Osteoblast (primary cell): Measurements from ENCODE around the gene CUL5. TPM values are rescaled to one million over a fixed set of nuclear protein-coding genes. Genes with fewer than 3 reads are reported as not detected.

Experiments
- DNase-seq: peaks from one replicate; pipeline ENCODE4 v3.0.0; 2011; ENCODE audit warnings: low spot score, mixed read lengths; ENCODE audit not compliant: insufficient read length; ENCODE audit errors: missing footprints
- H2AFZ ChIP-seq: 2 replicates; pipeline ENCODE4 v1.6.0; 2011; ENCODE audit warnings: mild to moderate bottlenecking, low read length
- H3K27ac ChIP-seq: 2 replicates; pipeline ENCODE4 v1.5.1; 2011; ENCODE audit warnings: mild to moderate bottlenecking, low read depth, low read length, moderate library complexity
- H3K27me3 ChIP-seq: 2 replicates; pipeline ENCODE4 v1.6.0; 2012; ENCODE audit warnings: mild to moderate bottlenecking, control low read depth, inconsistent platforms, low read length, moderate library complexity; ENCODE audit not compliant: insufficient read depth
- H3K36me3 ChIP-seq: 2 replicates; pipeline ENCODE4 v1.5.1; 2011; ENCODE audit warnings: mild to moderate bottlenecking, low read length, control low read depth, moderate library complexity; ENCODE audit not compliant: insufficient read depth
- H3K4me1 ChIP-seq: 2 replicates; pipeline ENCODE4 v1.5.1; 2011; ENCODE audit warnings: mild to moderate bottlenecking, low read length, control low read depth, moderate library complexity; ENCODE audit not compliant: insufficient read depth
- H3K4me2 ChIP-seq: 2 replicates; pipeline ENCODE4 v1.6.0; 2011; ENCODE audit warnings: mild to moderate bottlenecking, low read length; ENCODE audit not compliant: insufficient read depth
- H3K4me3 ChIP-seq: fragments of 200-600 bp; sonication (generic); 3 replicates; pipeline ENCODE4 v1.5.1; 2012; ENCODE audit warnings: mild to moderate bottlenecking, low read length, inconsistent platforms; ENCODE audit not compliant: insufficient read depth
- H3K79me2 ChIP-seq: 2 replicates; pipeline ENCODE4 v1.6.0; 2012; ENCODE audit warnings: mild to moderate bottlenecking, low read length, control low read depth, inconsistent platforms; ENCODE audit not compliant: insufficient read depth
- H3K9me3 ChIP-seq: 2 replicates; pipeline ENCODE4 v1.5.1; 2011; ENCODE audit warnings: low read depth, low read length, control low read depth
- H4K20me1 ChIP-seq: 2 replicates; pipeline ENCODE4 v1.6.0; 2012; ENCODE audit warnings: mild to moderate bottlenecking, low read length, control low read depth; ENCODE audit not compliant: insufficient read depth
- CTCF ChIP-seq: IDR thresholded peaks from 2 replicates; pipeline ENCODE4 v1.5.1; 2011; ENCODE audit warnings: mild to moderate bottlenecking, low read depth, low read length, moderate library complexity; ENCODE audit errors: extremely low read depth
- total RNA-seq: library from RNA; depleted of rRNA; stranded (reverse); fragments of >200 nt; gene quantifications from 2 replicates; pipeline ENCODE4 v1.2.3, GENCODE V29; 2012

The CUL5 gene
- total RNA-seq, 1 donor: 45.2 TPM

DNA sequence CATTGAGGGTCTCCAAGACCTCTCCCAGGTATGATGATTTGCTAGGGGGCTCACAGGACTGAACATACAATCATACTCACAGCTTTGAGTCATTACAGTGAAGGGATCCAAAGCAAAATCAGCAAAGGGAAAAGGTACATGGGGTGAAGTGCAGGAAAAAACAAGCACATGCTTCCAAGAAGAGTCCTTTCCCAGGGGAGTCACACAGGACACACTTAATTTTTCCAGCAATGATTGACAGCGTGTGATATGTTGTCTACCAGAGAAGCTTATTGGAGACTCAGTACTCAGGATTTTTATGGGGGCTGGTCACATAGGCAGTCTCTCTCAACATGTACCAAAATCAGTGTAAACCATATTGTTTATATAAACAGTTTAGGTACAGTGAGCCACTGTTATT lies 25.3 kb downstream of the CUL5 start:
- TF ChIP-seq CTCF: no peak
- Histone ChIP-seq H3K79me2 (peaks cover 82% of the 10 kb centered on the region), H3K36me3 (peaks cover 18% of the 10 kb centered on the region), H3K27ac (no peak overlapping the region), H4K20me1 (peaks cover 44% of the 10 kb centered on the region), H2AFZ (no peak overlapping the region), H3K9me3 (no peaks in the 10 kb centered on the region), H3K4me3 (no peak overlapping the region), H3K4me2 (no peak overlapping the region), H3K27me3 (no peaks in the 10 kb centered on the region), H3K4me1 (no peaks in the 10 kb centered on the region)
- no peak for DNase-seq

DNA sequence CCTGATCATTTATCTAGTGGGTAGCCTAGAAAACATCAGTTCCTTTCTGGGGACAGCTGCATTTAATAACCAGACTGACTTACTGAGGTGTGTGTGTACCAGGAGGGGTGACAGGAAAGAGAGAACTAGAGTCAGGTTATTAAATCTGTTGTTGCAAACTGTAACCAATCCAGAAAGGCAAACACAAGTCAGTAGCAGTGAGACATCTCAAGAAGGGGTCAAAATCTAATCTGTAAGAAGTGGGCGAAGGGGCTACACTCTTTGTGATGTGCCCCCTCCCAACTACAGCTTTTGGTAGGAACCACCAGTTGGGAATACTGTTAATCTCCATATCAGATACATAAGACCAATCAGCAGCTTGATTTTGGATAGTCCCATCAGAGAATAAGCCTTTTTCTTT lies 26.3 kb downstream of the CUL5 start:
- no peaks in the 10 kb centered on the region for H3K4me1 ChIP-seq
- no peaks in the 10 kb centered on the region for H3K9me3 ChIP-seq
- H3K4me3 ChIP-seq: no peak overlapping the region
- peaks cover 81% of the 10 kb centered on the region for H3K79me2 ChIP-seq
- no peak for DNase-seq
- peaks cover 37% of the 10 kb centered on the region for H4K20me1 ChIP-seq
- H3K4me2 ChIP-seq: no peak overlapping the region
- H3K27ac ChIP-seq: no peak overlapping the region
- H3K36me3 ChIP-seq: peaks cover 18% of the 10 kb centered on the region
- H2AFZ ChIP-seq: no peak overlapping the region
- TF ChIP-seq CTCF: no peak
- no peaks in the 10 kb centered on the region for H3K27me3 ChIP-seq

GRCh38 chr11:108035690-108036089 lies 27.0 kb downstream of the CUL5 start:
- Histone ChIP-seq H3K4me1 (no peaks in the 10 kb centered on the region), H3K27me3 (no peaks in the 10 kb centered on the region), H3K79me2 (peaks cover 81% of the 10 kb centered on the region), H3K4me3 (no peak overlapping the region), H3K36me3 (peaks cover 18% of the 10 kb centered on the region), H3K27ac (no peak overlapping the region), H4K20me1 (peaks cover 33% of the 10 kb centered on the region), H3K9me3 (no peaks in the 10 kb centered on the region), H2AFZ (no peak overlapping the region), H3K4me2 (no peak overlapping the region)
- DNase-seq: no peak
- TF ChIP-seq CTCF: no peak

DNA sequence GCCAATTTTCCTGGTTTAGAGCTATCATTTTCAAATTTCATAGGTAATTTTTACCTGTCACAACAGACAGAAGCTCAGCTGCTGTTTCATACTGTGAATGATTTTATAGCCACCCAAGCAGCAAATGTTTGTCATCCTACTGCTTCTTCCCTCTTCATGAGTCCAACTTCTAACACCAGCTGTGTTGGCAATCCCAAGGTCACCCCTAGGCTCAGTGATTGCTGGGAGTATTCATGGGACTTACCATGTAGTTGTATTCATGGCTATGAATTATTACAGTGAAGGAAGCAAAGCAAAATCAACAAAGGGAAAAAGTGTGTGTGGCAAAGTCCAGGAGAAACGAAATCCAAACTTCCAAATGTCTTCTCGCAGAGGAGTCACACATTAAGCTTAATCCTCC lies 28.5 kb downstream of the CUL5 start:
- Histone ChIP-seq H3K9me3 (no peaks in the 10 kb centered on the region), H3K36me3 (peaks cover 21% of the 10 kb centered on the region), H3K79me2 (peaks cover 70% of the 10 kb centered on the region), H3K27ac (no peak overlapping the region), H3K4me1 (no peaks in the 10 kb centered on the region), H3K4me2 (no peak overlapping the region), H4K20me1 (peaks cover 24% of the 10 kb centered on the region), H2AFZ (no peak overlapping the region), H3K27me3 (no peaks in the 10 kb centered on the region), H3K4me3 (no peak overlapping the region)
- DNase-seq: no peak
- TF ChIP-seq CTCF: no peak
